ENCODE results near the gene CELA3B. TPM values are rescaled to one million over a fixed set of nuclear protein-coding genes. Genes with fewer than 3 reads are reported as not detected.

CELA3B gene
- total and polyA plus RNA-seq, 2 of the 13 experiments (the other 11 are each of a cell fraction or from before 2014, with no cell fraction given) = 0.34 TPM; not detected in 1

GRCh38 chr1:21946836-21947587 is 29.8 kb upstream of the CELA3B start (continued):
- peak; percentile 59; the same call in 1 of the 2 replicates for TF ChIP-seq MIER2 (CRISPR knock-in tag; IDR thresholded peaks at IDR 0.05)
- TF ChIP-seq JUN (CRISPR knock-in tag; IDR thresholded peaks at IDR 0.05) = peak; percentile 63; the same call in 1 of the 2 replicates
- peak; percentile 62 for TF ChIP-seq KAT8 (CRISPR knock-in tag; IDR thresholded peaks at IDR 0.05)
- peak; percentile 85; the same call in 1 of the 2 replicates for TF ChIP-seq MEF2D (CRISPR knock-in tag; IDR thresholded peaks at IDR 0.05)
- no peak for TF ChIP-seq ZNF407 (CRISPR knock-in tag; IDR thresholded peaks at IDR 0.05; ENCODE audit: not compliant biosample characterization)
- TF ChIP-seq GABPA (IDR thresholded peaks at IDR 0.05; ENCODE audit: low read depth, low read length) = no peak
- TF ChIP-seq GABPA (CRISPR knock-in tag; IDR thresholded peaks at IDR 0.05; ENCODE audit: low read depth) = peak; percentile 82
- peak; percentile 43; the same call in 1 of the 2 replicates for TF ChIP-seq BORCS8-MEF2B (CRISPR knock-in tag; IDR thresholded peaks at IDR 0.05)
- TF ChIP-seq MIXL1 (CRISPR knock-in tag; IDR thresholded peaks at IDR 0.05) = peak; percentile 74; the same call in 1 of the 2 replicates
- TF ChIP-seq MLXIP (CRISPR knock-in tag; IDR thresholded peaks at IDR 0.05; ENCODE audit: borderline replicate concordance) = no peak
- TF ChIP-seq, protein P1, sequence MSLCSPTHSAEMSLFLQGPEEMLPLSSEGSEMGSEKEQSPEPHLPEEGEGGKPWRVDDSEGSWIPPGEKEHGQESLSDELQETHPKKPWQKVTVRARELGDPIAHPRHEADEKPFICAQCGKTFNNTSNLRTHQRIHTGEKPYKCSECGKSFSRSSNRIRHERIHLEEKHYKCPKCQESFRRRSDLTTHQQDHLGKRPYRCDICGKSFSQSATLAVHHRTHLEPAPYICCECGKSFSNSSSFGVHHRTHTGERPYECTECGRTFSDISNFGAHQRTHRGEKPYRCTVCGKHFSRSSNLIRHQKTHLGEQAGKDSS (CRISPR knock-in tag; IDR thresholded peaks at IDR 0.05; ENCODE audit: borderline replicate concordance, low read depth) = peak; percentile 92; the same call in 1 of the 2 replicates
- no peak for TF ChIP-seq THYN1 (CRISPR knock-in tag; IDR thresholded peaks at IDR 0.05; ENCODE audit: borderline replicate concordance, low read depth)
- TF ChIP-seq ZFX (CRISPR knock-in tag; IDR thresholded peaks at IDR 0.05; ENCODE audit: low read depth) = peak; percentile 75
- TF ChIP-seq ZNF883 (CRISPR knock-in tag; IDR thresholded peaks at IDR 0.05; ENCODE audit: not compliant biosample characterization) = peak; percentile 76
- no peak for TF ChIP-seq ZNF577 (CRISPR knock-in tag; IDR thresholded peaks at IDR 0.05; ENCODE audit: borderline replicate concordance, low read depth)
- TF ChIP-seq ZBTB1 (CRISPR knock-in tag; IDR thresholded peaks at IDR 0.05; ENCODE audit: borderline replicate concordance) = no peak
- TF ChIP-seq NCOA5 (CRISPR knock-in tag; IDR thresholded peaks at IDR 0.05) = no peak
- TF ChIP-seq CC2D1A (CRISPR knock-in tag; IDR thresholded peaks at IDR 0.05) = no peak

Data from HepG2 (cell line).